Body of pancreas (tissue), 4 donors: Measurements from ENCODE around the gene WDR33. TPM values are rescaled to one million over a fixed set of nuclear protein-coding genes. Genes with fewer than 3 reads are reported as not detected.

Experiments
- ATAC-seq: fragments of 150-250 bp; one replicate; pipeline ENCODE4 v1.9.1; 2016
- DNase-seq, 4 donors: peaks; one replicate each; pipeline ENCODE4 v3.0.0-alpha.2; 2019
- H3K27ac ChIP-seq, 4 donors: fragments of 200-600 bp; sonication (generic); 1 replicate in 3 of 4; 2 replicates in 1 of 4; pipeline versions ENCODE4 v1.5.1 to v1.6.1; 2016 to 2019; ENCODE audit warnings: mild to moderate bottlenecking in 1 of 4, mixed read lengths in 1 of 4, moderate library complexity in 1 of 4
- H3K27me3 ChIP-seq, 2 donors: fragments of 200-600 bp; sonication (generic); one replicate each; pipeline ENCODE4 v1.6.0; 2016; ENCODE audit warnings: mild to moderate bottlenecking in 1 of 2
- H3K36me3 ChIP-seq, 2 donors: fragments of 200-600 bp; sonication (generic); replicated peaks in 1 of 2; 2 replicates each; pipeline ENCODE4 v1.5.1; 2016; ENCODE audit warnings: low read depth in 2 of 2; ENCODE audit not compliant: insufficient read depth in 1 of 2
- H3K4me1 ChIP-seq: fragments of 200-600 bp; sonication (generic); one replicate; pipeline ENCODE4 v1.6.0; 2016
- H3K4me3 ChIP-seq, 2 donors: fragments of 200-600 bp; sonication (generic); 1 replicate in 1 of 2; 2 replicates in 1 of 2; pipeline ENCODE4 v1.5.1; 2016 to 2019
- H3K9me3 ChIP-seq, 3 donors: fragments of 200-600 bp; sonication (generic); 1 replicate in 2 of 3; 2 replicates in 1 of 3; pipeline ENCODE4 v1.5.1; 2016
- POLR2A ChIP-seq, 3 donors: fragments of 450-650 bp; IDR thresholded peaks; one replicate each; pipeline ENCODE4 v1.6.1; 2016; ENCODE audit warnings: antibody characterized with exemption in 3 of 3, mild to moderate bottlenecking in 2 of 3
- WGBS, 2 donors: methylation state at CpG; one replicate each; pipeline ENCODE4 v1.1.5; 2017; 5-methylcytosine and 5-hydroxymethylcytosine counted together
- intact Hi-C: fragments of 100-400 bp; cut with DNase I; formaldehyde crosslinking; loops from one replicate; pipeline ENCODE4 v1.15.1; 2023
- total RNA-seq, 2 donors: library from RNA; depleted of rRNA; stranded (reverse); fragments of >200 nt; gene quantifications; one replicate each; pipeline ENCODE4 v1.1.0, GENCODE V29; 2016
- TF ChIP-seq, protein P1 (sequence below), 7 experiments: fragments of 450-650 bp in 4 of 7; fragments of 200-600 bp in 3 of 7; sonication (generic) in 3 of 7; IDR thresholded peaks; one replicate each; pipeline ENCODE4 v1.5.1; 2016 to 2019; ENCODE audit warnings: antibody characterized with exemption in 7 of 7

The WDR33 gene
- total RNA-seq, 2 donors from 2014 or later, result 31.6 to 37.1 TPM

DNA sequence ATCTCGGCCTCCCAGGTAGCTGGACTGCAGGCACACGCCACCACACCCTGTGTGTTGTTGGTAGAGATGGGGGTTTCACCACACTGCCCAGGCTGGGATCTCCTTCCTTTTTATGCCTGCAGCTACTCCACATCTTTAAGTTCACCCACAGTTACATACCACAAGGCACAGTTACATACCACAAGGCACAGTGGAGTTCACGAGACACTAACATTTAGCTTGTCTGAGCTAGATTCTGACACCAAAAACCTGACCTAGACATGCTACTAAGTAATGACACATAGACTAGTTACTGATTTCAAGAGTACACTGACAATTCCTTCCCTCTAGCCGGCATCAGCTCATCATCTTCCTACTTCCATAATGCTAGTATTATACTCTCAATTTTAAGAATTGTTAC lies 42.7 kb upstream of the WDR33 start:
- H3K27ac ChIP-seq, result no peak overlapping the region
- peaks cover 31% of the 10 kb centered on the region for H3K4me1 ChIP-seq
- intact Hi-C loops, result no loop called here
- ATAC-seq, result no peak
- DNase-seq, result no peak
- TF ChIP-seq, protein P1, sequence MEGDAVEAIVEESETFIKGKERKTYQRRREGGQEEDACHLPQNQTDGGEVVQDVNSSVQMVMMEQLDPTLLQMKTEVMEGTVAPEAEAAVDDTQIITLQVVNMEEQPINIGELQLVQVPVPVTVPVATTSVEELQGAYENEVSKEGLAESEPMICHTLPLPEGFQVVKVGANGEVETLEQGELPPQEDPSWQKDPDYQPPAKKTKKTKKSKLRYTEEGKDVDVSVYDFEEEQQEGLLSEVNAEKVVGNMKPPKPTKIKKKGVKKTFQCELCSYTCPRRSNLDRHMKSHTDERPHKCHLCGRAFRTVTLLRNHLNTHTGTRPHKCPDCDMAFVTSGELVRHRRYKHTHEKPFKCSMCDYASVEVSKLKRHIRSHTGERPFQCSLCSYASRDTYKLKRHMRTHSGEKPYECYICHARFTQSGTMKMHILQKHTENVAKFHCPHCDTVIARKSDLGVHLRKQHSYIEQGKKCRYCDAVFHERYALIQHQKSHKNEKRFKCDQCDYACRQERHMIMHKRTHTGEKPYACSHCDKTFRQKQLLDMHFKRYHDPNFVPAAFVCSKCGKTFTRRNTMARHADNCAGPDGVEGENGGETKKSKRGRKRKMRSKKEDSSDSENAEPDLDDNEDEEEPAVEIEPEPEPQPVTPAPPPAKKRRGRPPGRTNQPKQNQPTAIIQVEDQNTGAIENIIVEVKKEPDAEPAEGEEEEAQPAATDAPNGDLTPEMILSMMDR (IDR thresholded peaks at IDR 0.05), result no peak
- no peak for TF ChIP-seq POLR2A (IDR thresholded peaks at IDR 0.05)
- H3K4me3 ChIP-seq, result no peak overlapping the region
- H3K9me3 ChIP-seq, result no peaks in the 10 kb centered on the region
- 90 to 97% methylated on average over 4 of the region's 4 CpGs for WGBS, 2 donors
- no peaks in the 10 kb centered on the region for H3K27me3 ChIP-seq
- H3K36me3 ChIP-seq, result peaks cover 0 to 3% of the 10 kb centered on the region in 2 donors

DNA sequence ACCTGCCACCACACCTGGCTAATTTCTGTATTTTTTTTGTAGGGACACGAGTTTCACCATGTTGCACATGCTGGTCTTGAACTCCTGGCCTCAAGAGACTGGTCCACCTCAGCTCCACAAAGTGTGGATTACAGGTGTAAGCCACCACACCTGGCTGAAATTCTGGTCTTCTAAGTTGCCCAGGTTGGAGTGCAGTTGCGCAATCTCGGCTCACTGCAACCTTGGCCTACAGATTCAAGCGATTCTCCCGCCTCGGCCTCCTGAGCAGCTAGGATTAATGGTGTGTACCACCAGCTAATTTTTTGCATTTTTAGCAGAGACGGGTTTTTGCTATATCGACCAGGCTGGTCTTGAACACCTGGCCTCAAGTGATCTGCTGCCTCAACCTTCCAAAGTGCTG lies 41.4 kb upstream of the WDR33 start:
- Histone ChIP-seq H3K9me3 (no peaks in the 10 kb centered on the region), H3K4me1 (peaks cover 26% of the 10 kb centered on the region), H3K4me3 (no peak overlapping the region), H3K36me3 (peaks cover 0 to 10% of the 10 kb centered on the region in 2 donors), H3K27ac (no peak overlapping the region), H3K27me3 (no peaks in the 10 kb centered on the region)
- DNase-seq (peak in 2 of 4 donors; percentile 10 to 18), ATAC-seq (no peak)
- TF ChIP-seq, protein P1 (IDR thresholded peaks at IDR 0.05), result no peak
- no peak for TF ChIP-seq POLR2A (IDR thresholded peaks at IDR 0.05)
- intact Hi-C loops, result no loop called here
- 86 to 96% methylated on average over 8 of the region's 8 CpGs for WGBS, 2 donors

- ATAC-seq, result no peak
- no peaks in the 10 kb centered on the region for H3K27me3 ChIP-seq
- intact Hi-C loops, result no loop called here
- no peaks in the 10 kb centered on the region for H3K4me1 ChIP-seq
- peaks cover 10 to 30% of the 10 kb centered on the region in 2 donors for H3K36me3 ChIP-seq
- no peak overlapping the region for H3K4me3 ChIP-seq
- no peak for DNase-seq
- no peaks in the 10 kb centered on the region for H3K9me3 ChIP-seq
- H3K27ac ChIP-seq, result no peak overlapping the region
- TF ChIP-seq, protein P1 (IDR thresholded peaks at IDR 0.05), result no peak
- TF ChIP-seq POLR2A (IDR thresholded peaks at IDR 0.05), result no peak
- WGBS, 2 donors, result 89 to 96% methylated on average over 7 of the region's 7 CpGs
These were observed 37.0 kb upstream of the WDR33 start for GRCh38 chr2:127847931-127848330.

DNA sequence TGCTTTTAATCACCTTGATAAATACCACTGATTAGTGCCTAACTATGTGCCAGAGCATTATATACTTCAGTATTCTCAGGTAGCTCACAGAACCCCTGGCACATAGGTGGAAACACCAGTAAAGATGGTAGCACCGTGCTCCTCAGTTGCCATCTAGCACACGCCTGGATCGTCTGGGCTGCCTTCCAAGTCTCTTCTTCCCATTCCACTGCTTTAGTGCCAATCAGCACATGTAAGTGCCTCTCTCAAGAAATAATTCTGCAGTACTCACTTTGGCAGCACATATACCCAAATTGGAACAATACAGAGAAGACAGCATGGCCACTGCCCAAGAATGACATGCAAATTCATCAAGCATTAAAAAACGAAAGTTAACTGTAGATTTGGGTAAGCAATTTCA lies 34.0 kb upstream of the WDR33 start:
- ATAC-seq (no peak), DNase-seq (no peak)
- H3K9me3 ChIP-seq, result no peaks in the 10 kb centered on the region
- no peak for TF ChIP-seq POLR2A (IDR thresholded peaks at IDR 0.05)
- TF ChIP-seq, protein P1 (IDR thresholded peaks at IDR 0.05), result no peak
- no peaks in the 10 kb centered on the region for H3K27me3 ChIP-seq
- no peak overlapping the region for H3K27ac ChIP-seq
- H3K36me3 ChIP-seq, result peaks cover 10 to 26% of the 10 kb centered on the region in 2 donors
- no peak overlapping the region for H3K4me3 ChIP-seq
- no peaks in the 10 kb centered on the region for H3K4me1 ChIP-seq
- intact Hi-C loops, result no loop called here
- 84 to 93% methylated on average over 4 of the region's 4 CpGs for WGBS, 2 donors

GRCh38 chr2:127843677-127844076 lies 32.7 kb upstream of the WDR33 start:
- ATAC-seq, result no peak
- H3K36me3 ChIP-seq, result peaks cover 10 to 26% of the 10 kb centered on the region in 2 donors
- TF ChIP-seq POLR2A (IDR thresholded peaks at IDR 0.05), result no peak
- TF ChIP-seq, protein P1 (IDR thresholded peaks at IDR 0.05), result no peak
- no peaks in the 10 kb centered on the region for H3K27me3 ChIP-seq
- H3K4me3 ChIP-seq, result no peak overlapping the region
- H3K9me3 ChIP-seq, result no peaks in the 10 kb centered on the region
- no peak for DNase-seq
- no peak overlapping the region for H3K27ac ChIP-seq
- WGBS, 2 donors, result 94 to 95% methylated on average over 6 of the region's 6 CpGs
- intact Hi-C loops, result no loop called here
- H3K4me1 ChIP-seq, result no peaks in the 10 kb centered on the region
